GM12878 (cell line): Measurements from ENCODE around the gene PHF14. TPM values are rescaled to one million over a fixed set of nuclear protein-coding genes. Genes with fewer than 3 reads are reported as not detected.
A peak's percentile ranks its signal among the peaks of the same experiment; 100 is the strongest.

Source experiments
- ATAC-seq: fragments of 200-7000 bp; cut with Tn5 transposase; 3 replicates; pipeline ENCODE4 v1.9.1; 2020; ENCODE audit warnings: mild to moderate bottlenecking, moderate library complexity
- BruUV-seq: library from RNA; stranded (reverse); fragments of 400-500 nt; replicated peaks from 2 replicates; lab custom pipeline; 2021; lab: Mats Ljungman, UMichigan
- CTCF ChIA-PET: fragments of 300-600 bp; sonication (Branson Sonifier 250); formaldehyde crosslinking; extraction: SDS; loops from one replicate; lab custom pipeline; 2021; ENCODE audit warnings: inconsistent platforms; lab: Yijun Ruan, JAX
- POLR2A ChIA-PET: fragments of 350-600 bp; formaldehyde crosslinking; extraction: SDS; loops from one replicate; lab custom pipeline; 2021; ENCODE audit warnings: inconsistent platforms; lab: Charles Lee
- RAD21 ChIA-PET: fragments of 300-600 bp; sonication (Branson Sonifier 250); formaldehyde crosslinking; loops from one replicate; lab custom pipeline; 2023; ENCODE audit warnings: antibody characterized with exemption; ENCODE audit not compliant: unreplicated experiment; lab: Charles Lee
- SMC1A ChIA-PET: fragments of 300-600 bp; sonication (Branson Sonifier 250); formaldehyde crosslinking; loops from one replicate; lab custom pipeline; 2023; ENCODE audit not compliant: unreplicated experiment, uncharacterized antibody; lab: Charles Lee
- DNase-seq: peaks from one replicate; pipeline ENCODE4 v3.0.0-alpha.2; 2011; ENCODE audit warnings: low read depth, low spot score
- FAIRE-seq: peaks from 3 replicates; lab custom pipeline; 2011; peaks lifted over from hg19 to GRCh38; lab: Jason Lieb, UNC
- H2AFZ ChIP-seq: 2 replicates; pipeline ENCODE4 v1.6.0; 2011; ENCODE audit warnings: low read depth, low read length, control low read depth; ENCODE audit not compliant: control insufficient read depth
- H3K27ac ChIP-seq: 2 replicates; pipeline ENCODE4 v1.5.1; 2011; ENCODE audit warnings: control low read depth; ENCODE audit not compliant: control insufficient read depth, insufficient read depth
- H3K27me3 ChIP-seq, 2 experiments: replicated peaks in 1 of 2; 2 replicates each; pipeline versions ENCODE4 v1.6.0 to v1.6.1; 2011; ENCODE audit warnings: low read length in 1 of 2; ENCODE audit not compliant: control insufficient read depth in 2 of 2, insufficient read depth in 2 of 2
- H3K36me3 ChIP-seq, 2 experiments: 2 replicates each; pipeline ENCODE4 v1.5.1; 2011; ENCODE audit warnings: low read length in 1 of 2; ENCODE audit not compliant: control insufficient read depth in 2 of 2, insufficient read depth in 2 of 2
- H3K4me1 ChIP-seq: 2 replicates; pipeline ENCODE4 v1.6.1; 2011; ENCODE audit warnings: mild to moderate bottlenecking, low read length, moderate library complexity, mixed read lengths; ENCODE audit not compliant: control insufficient read depth, insufficient read depth
- H3K4me2 ChIP-seq: 2 replicates; pipeline ENCODE4 v1.6.0; 2011; ENCODE audit warnings: control low read depth; ENCODE audit not compliant: control insufficient read depth, insufficient read depth
- H3K4me3 ChIP-seq: fragments of 200-600 bp; sonication (generic); 2 replicates; pipeline ENCODE4 v1.5.1; 2016
- H3K79me2 ChIP-seq: 2 replicates; pipeline ENCODE4 v1.6.0; 2011; ENCODE audit warnings: low read length; ENCODE audit not compliant: control insufficient read depth, insufficient read depth
- H3K9ac ChIP-seq: 2 replicates; pipeline ENCODE4 v1.8.0; 2011; ENCODE audit warnings: low read length, control low read depth, mixed read lengths; ENCODE audit not compliant: control insufficient read depth, insufficient read depth
- H3K9me3 ChIP-seq: replicated peaks from 3 replicates; pipeline ENCODE4 v1.5.1; 2011; ENCODE audit warnings: mild to moderate bottlenecking, low read length; ENCODE audit not compliant: control insufficient read depth, insufficient read depth
- H4K20me1 ChIP-seq: 2 replicates; pipeline ENCODE4 v1.6.0; 2011; ENCODE audit not compliant: control insufficient read depth, insufficient read depth
- BMI1 ChIP-seq: fragments of 450-650 bp; IDR thresholded peaks from 2 replicates; pipeline ENCODE4 v1.6.1; 2016; ENCODE audit warnings: mild to moderate bottlenecking, moderate library complexity, borderline replicate concordance
- CHD4 ChIP-seq: fragments of 200-600 bp; sonication (generic); IDR thresholded peaks from 2 replicates; pipeline ENCODE4 v1.6.1; 2016; ENCODE audit warnings: mild to moderate bottlenecking
- ETV6 ChIP-seq, 2 experiments: fragments of 450-650 bp in 1 of 2; IDR thresholded peaks in 1 of 2; conservative IDR thresholded peaks in 1 of 2; 2 replicates each; pipeline ENCODE4 v1.6.1; 2014; ENCODE audit warnings: antibody characterized with exemption in 1 of 2, borderline replicate concordance in 1 of 2, low read depth in 1 of 2, mild to moderate bottlenecking in 1 of 2, moderate library complexity in 1 of 2
- IRF4 ChIP-seq: IDR thresholded peaks from 2 replicates; pipeline ENCODE4 v1.6.1; 2011; ENCODE audit warnings: low read depth, low read length
- MXI1 ChIP-seq: fragments of 150-350 bp; IDR thresholded peaks from 2 replicates; pipeline ENCODE4 v1.6.1; 2011; ENCODE audit warnings: low read depth, mild to moderate bottlenecking, inconsistent platforms, low read length, improper control_type of control experiment
- SMARCA5 ChIP-seq: fragments of 450-650 bp; IDR thresholded peaks from 2 replicates; pipeline ENCODE4 v1.6.1; 2017; ENCODE audit warnings: mild to moderate bottlenecking
- SMC3 ChIP-seq: IDR thresholded peaks from 2 replicates; pipeline ENCODE4 v1.6.1; 2011; ENCODE audit warnings: low read length, improper control_type of control experiment, borderline replicate concordance
- WGBS: methylation state at CpG from one replicate; pipeline ENCODE4 v1.1.6; 2016; ENCODE audit warnings: low lambda C conversion rate; ENCODE audit not compliant: insufficient replicate concordance, insufficient coverage; ENCODE audit errors: missing lambda C conversion rate; 5-methylcytosine and 5-hydroxymethylcytosine counted together
- in situ Hi-C: fragments of 300-500 bp; cut with MboI; formaldehyde crosslinking; loops from 9 replicates; pipeline ENCODE4 v1.14.3; 2018; ENCODE audit warnings: mixed read lengths
- intact Hi-C: fragments of 100-400 bp; cut with micrococcal nuclease; formaldehyde crosslinking; loops from one replicate; pipeline ENCODE4 v1.14.2; 2022; ENCODE audit not compliant: unreplicated experiment
- polyA plus RNA-seq, 11 experiments: library from polyadenylated mRNA; depleted of rRNA in 4 of 11; unstranded in 6 of 11; stranded (reverse) in 5 of 11; fragments of >200 nt; fragmentation: Nextera tagmentation in 4 of 11; fragmentation: Illumina TruSeq in 1 of 11; extraction: Ambion mirVana in 4 of 11; extraction: Trizol in 1 of 11; gene quantifications; 1 replicate in 1 of 11; 2 replicates in 10 of 11; pipeline versions ENCODE4 v1.2.1 to v1.2.3, GENCODE V29; 2011 to 2016; ENCODE audit warnings: inconsistent platforms in 2 of 11, missing spikeins in 2 of 11, low read depth in 1 of 11
- total RNA-seq, 4 experiments: library from RNA; depleted of rRNA in 3 of 4; stranded (reverse); fragments of >200 nt in 3 of 4; fragmentation: Illumina TruSeq in 1 of 4; extraction: Trizol in 1 of 4; gene quantifications; 2 replicates each; pipeline versions ENCODE4 v1.2.1 to v1.2.3, GENCODE V29; 2013 to 2021
- TF ChIP-seq, protein P1 (sequence below): IDR thresholded peaks from 2 replicates; pipeline ENCODE4 v1.6.1; 2012; ENCODE audit warnings: improper control_type of control experiment, low read depth, low read length; ENCODE audit not compliant: insufficient replicate concordance
- TF ChIP-seq, protein P2 (sequence below): fragments of 450-650 bp; IDR thresholded peaks from 2 replicates; pipeline ENCODE4 v1.6.1; 2018; ENCODE audit warnings: borderline replicate concordance, mild to moderate bottlenecking; ENCODE audit not compliant: partially characterized antibody

PHF14 gene
- total and polyA plus RNA-seq, 10 of the 15 experiments (the other 5 are each of a cell fraction or from before 2014, with no cell fraction given) = 21.3 to 47.1 (median 29.9) TPM

DNA sequence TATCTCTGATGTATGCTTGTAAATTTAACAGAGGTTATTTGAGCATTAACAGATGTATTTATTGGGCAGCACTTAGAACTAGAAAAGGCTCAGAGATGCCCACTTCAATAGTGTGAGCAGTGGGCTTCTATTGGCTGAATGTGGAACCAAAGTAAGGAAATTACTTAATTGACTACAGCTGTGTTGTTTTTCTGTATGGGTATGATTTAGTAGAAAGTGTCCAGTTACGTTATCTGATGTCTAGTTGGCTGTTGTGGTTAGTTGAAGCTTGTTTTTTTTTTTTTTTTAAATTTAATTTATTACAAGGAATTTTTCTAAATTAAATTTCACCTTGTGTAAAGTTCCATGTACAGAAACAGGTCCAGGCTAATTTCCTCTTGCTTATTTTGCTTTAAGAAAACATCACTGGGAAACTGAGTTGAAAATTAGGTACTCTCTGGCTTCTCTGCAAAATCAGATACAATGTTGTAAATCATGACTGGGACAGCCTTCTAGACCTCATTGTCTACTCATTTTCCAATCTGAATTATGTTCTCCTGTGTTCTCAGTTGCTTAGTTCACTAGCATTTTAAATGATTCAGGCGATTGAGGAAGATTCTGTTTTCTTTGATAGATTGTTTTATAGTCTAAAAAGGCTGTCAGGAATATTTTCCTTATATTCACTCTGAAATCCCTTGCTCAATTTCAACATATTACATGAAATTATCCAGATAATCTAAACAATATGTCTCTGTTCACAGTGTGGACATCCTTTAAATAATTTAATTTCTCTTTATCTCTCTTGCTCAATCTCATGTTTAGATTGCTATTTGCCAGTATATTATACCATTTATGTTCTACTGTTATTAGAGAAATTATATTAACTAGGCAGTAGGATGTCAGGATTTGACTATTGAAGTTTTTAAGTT is 53.0 kb downstream of the PHF14 start:
- no peak for DNase-seq
- peak; percentile 52 for FAIRE-seq

More for the DNA sequence above, 53.0 kb downstream of the PHF14 start:
- H3K79me2 ChIP-seq = no peaks in the 10 kb centered on the region
- H3K4me3 ChIP-seq = no peak overlapping the region
- TF ChIP-seq IRF4 (no peak), ETV6 (conservative IDR thresholded peaks at IDR 0.05 in 1 of 2, IDR thresholded peaks at IDR 0.05 in 1 of 2; ENCODE audit: borderline replicate concordance in 1 of 2, low read depth in 1 of 2) (no peak), SMARCA5 (no peak), SMC3 (no peak), CHD4 (no peak), MXI1 (no peak), BMI1 (no peak)
- TF ChIP-seq, protein P1, sequence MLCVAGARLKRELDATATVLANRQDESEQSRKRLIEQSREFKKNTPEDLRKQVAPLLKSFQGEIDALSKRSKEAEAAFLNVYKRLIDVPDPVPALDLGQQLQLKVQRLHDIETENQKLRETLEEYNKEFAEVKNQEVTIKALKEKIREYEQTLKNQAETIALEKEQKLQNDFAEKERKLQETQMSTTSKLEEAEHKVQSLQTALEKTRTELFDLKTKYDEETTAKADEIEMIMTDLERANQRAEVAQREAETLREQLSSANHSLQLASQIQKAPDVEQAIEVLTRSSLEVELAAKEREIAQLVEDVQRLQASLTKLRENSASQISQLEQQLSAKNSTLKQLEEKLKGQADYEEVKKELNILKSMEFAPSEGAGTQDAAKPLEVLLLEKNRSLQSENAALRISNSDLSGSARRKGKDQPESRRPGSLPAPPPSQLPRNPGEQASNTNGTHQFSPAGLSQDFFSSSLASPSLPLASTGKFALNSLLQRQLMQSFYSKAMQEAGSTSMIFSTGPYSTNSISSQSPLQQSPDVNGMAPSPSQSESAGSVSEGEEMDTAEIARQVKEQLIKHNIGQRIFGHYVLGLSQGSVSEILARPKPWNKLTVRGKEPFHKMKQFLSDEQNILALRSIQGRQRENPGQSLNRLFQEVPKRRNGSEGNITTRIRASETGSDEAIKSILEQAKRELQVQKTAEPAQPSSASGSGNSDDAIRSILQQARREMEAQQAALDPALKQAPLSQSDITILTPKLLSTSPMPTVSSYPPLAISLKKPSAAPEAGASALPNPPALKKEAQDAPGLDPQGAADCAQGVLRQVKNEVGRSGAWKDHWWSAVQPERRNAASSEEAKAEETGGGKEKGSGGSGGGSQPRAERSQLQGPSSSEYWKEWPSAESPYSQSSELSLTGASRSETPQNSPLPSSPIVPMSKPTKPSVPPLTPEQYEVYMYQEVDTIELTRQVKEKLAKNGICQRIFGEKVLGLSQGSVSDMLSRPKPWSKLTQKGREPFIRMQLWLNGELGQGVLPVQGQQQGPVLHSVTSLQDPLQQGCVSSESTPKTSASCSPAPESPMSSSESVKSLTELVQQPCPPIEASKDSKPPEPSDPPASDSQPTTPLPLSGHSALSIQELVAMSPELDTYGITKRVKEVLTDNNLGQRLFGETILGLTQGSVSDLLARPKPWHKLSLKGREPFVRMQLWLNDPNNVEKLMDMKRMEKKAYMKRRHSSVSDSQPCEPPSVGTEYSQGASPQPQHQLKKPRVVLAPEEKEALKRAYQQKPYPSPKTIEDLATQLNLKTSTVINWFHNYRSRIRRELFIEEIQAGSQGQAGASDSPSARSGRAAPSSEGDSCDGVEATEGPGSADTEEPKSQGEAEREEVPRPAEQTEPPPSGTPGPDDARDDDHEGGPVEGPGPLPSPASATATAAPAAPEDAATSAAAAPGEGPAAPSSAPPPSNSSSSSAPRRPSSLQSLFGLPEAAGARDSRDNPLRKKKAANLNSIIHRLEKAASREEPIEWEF = no peak
- TF ChIP-seq, protein P2, sequence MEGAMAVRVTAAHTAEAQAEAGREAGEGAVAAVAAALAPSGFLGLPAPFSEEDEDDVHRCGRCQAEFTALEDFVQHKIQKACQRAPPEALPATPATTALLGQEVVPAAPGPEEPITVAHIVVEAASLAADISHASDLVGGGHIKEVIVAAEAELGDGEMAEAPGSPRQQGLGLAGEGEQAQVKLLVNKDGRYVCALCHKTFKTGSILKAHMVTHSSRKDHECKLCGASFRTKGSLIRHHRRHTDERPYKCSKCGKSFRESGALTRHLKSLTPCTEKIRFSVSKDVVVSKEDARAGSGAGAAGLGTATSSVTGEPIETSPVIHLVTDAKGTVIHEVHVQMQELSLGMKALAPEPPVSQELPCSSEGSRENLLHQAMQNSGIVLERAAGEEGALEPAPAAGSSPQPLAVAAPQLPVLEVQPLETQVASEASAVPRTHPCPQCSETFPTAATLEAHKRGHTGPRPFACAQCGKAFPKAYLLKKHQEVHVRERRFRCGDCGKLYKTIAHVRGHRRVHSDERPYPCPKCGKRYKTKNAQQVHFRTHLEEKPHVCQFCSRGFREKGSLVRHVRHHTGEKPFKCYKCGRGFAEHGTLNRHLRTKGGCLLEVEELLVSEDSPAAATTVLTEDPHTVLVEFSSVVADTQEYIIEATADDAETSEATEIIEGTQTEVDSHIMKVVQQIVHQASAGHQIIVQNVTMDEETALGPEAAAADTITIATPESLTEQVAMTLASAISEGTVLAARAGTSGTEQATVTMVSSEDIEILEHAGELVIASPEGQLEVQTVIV = no peak
- H3K9me3 ChIP-seq = no peaks in the 10 kb centered on the region
- no peak for ATAC-seq
- no peaks in the 10 kb centered on the region for H3K4me1 ChIP-seq
- no TSS peak for BruUV-seq
- intact Hi-C loops = no loop called here
- CTCF ChIA-PET = interaction anchor here (0.7 to 1.0 kb wide), 2 partner anchors 12 to 21 kb away, joined by 3 read pairs; no protein-coding TSS in a partner anchor
- no peak overlapping the region for H3K4me2 ChIP-seq
- no peak overlapping the region for H3K27ac ChIP-seq
- peaks cover 0 to 7% of the 10 kb centered on the region in 2 experiments; a peak in 1 of 4 replicates for H3K36me3 ChIP-seq
- POLR2A ChIA-PET = interaction anchor here (0.6 kb wide), 1 partner anchor 120 kb away, joined by 3 read pairs; no protein-coding TSS in a partner anchor
- H2AFZ ChIP-seq = no peak overlapping the region
- SMC1A ChIA-PET = interaction anchor here (1.0 to 1.2 kb wide), 2 partner anchors 11 to 86 kb away, joined by 3 read pairs; a partner anchor contains a TSS
- no peaks in the 10 kb centered on the region for H4K20me1 ChIP-seq
- 100% methylated on average over 2 of the region's 2 CpGs for WGBS
- no peaks in the 10 kb centered on the region for H3K27me3 ChIP-seq
- no peak overlapping the region for H3K9ac ChIP-seq
- in situ Hi-C loops = no loop called here
- RAD21 ChIA-PET = no interaction called here
